ENCODE results near the gene RCAN3.

RCAN3 gene

GRCh38 chr1:24463776-24464735, 38.6 kb upstream of the RCAN3 start:
- TF ChIP-seq ZNF565 (CRISPR knock-in tag; conservative IDR thresholded peaks at IDR 0.05; ENCODE audit: low read depth) (no peak), ZNF8 (CRISPR knock-in tag; IDR thresholded peaks at IDR 0.05) (no peak), ZFP3 (CRISPR knock-in tag; IDR thresholded peaks at IDR 0.05) (no peak), CSRNP3 (CRISPR knock-in tag; IDR thresholded peaks at IDR 0.05) (no peak), CSDC2 (CRISPR knock-in tag; IDR thresholded peaks at IDR 0.05) (no peak), POU6F1 (CRISPR knock-in tag; IDR thresholded peaks at IDR 0.05; ENCODE audit: borderline replicate concordance, low read depth) (no peak), RARB (CRISPR knock-in tag; IDR thresholded peaks at IDR 0.05) (no peak), SNAI2 (CRISPR knock-in tag; IDR thresholded peaks at IDR 0.05) (no peak)
- ATAC-seq, result peak; percentile 63

GRCh38 chr1:24465099-24465498, 37.5 kb upstream of the RCAN3 start:
- no peak for ATAC-seq
- TF ChIP-seq ISL1 (CRISPR knock-in tag; IDR thresholded peaks at IDR 0.05) (no peak), POU6F1 (CRISPR knock-in tag; IDR thresholded peaks at IDR 0.05; ENCODE audit: borderline replicate concordance, low read depth) (no peak), TSHZ2 (CRISPR knock-in tag; IDR thresholded peaks at IDR 0.05) (no peak), BACH2 (CRISPR knock-in tag; IDR thresholded peaks at IDR 0.05; ENCODE audit: borderline replicate concordance) (no peak), TCF4 (CRISPR knock-in tag; IDR thresholded peaks at IDR 0.05; ENCODE audit: borderline replicate concordance) (no peak), SNAI2 (CRISPR knock-in tag; IDR thresholded peaks at IDR 0.05) (no peak), ZFP30 (CRISPR knock-in tag; IDR thresholded peaks at IDR 0.05) (no peak), OSR1 (CRISPR knock-in tag; IDR thresholded peaks at IDR 0.05) (no peak), ARNTL (CRISPR knock-in tag; IDR thresholded peaks at IDR 0.05; ENCODE audit: borderline replicate concordance, low read depth) (no peak), CREB5 (CRISPR knock-in tag; IDR thresholded peaks at IDR 0.05; ENCODE audit: low read depth) (no peak), ESRRG (CRISPR knock-in tag; IDR thresholded peaks at IDR 0.05) (no peak)

GRCh38 chr1:24465638-24466037, 37.0 kb upstream of the RCAN3 start:
- ATAC-seq, result no peak
- no peak for TF ChIP-seq OSR1 (CRISPR knock-in tag; IDR thresholded peaks at IDR 0.05)
- TF ChIP-seq ESRRG (CRISPR knock-in tag; IDR thresholded peaks at IDR 0.05), result no peak
- TF ChIP-seq PATZ1 (CRISPR knock-in tag; IDR thresholded peaks at IDR 0.05; ENCODE audit: borderline replicate concordance), result no peak
- TF ChIP-seq CSDC2 (CRISPR knock-in tag; IDR thresholded peaks at IDR 0.05), result no peak
- no peak for TF ChIP-seq ZFP30 (CRISPR knock-in tag; IDR thresholded peaks at IDR 0.05)
- TF ChIP-seq ZNF70 (CRISPR knock-in tag; IDR thresholded peaks at IDR 0.05), result no peak
